MM.1S (cell line): ENCODE measurements around the gene DHX9.

Source experiments
- CTCF ChIP-seq: fragments of 300-600 bp; sonication (generic); IDR thresholded peaks from 2 replicates; pipeline ENCODE4 v1.5.1; 2016; ENCODE audit warnings: antibody characterized with exemption, low read length, mixed read lengths
- EZH2 ChIP-seq: fragments of 300-600 bp; sonication (generic); optimal IDR thresholded peaks from 2 replicates; pipeline ENCODE3; 2017; ENCODE audit warnings: low read depth, mild to moderate bottlenecking, antibody characterized with exemption, low read length, mixed read lengths

DNA sequence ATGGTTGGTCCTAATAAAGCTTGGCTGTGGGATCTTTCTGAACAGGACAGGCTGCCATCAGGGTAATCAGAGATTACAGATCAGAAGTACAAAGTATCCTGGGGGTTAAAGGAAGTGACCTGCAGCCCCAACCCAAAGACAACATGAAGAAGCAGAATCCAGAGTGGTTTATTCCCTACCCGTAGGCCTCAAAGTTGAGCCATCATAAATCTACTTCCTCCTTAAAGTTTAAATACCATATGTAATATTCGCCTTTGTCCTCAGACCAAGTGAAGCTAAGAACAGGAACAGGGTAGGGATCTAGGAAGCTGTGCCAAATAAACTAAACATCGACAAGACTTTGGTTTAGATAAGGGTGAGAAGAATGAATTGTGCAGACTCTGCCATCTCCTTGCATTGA is 15.9 kb upstream of the DHX9 start:
- TF ChIP-seq CTCF (no peak), EZH2 (no peak)
